ENCODE measurements around the gene LHX8. TPM values are rescaled to one million over a fixed set of nuclear protein-coding genes. Genes with fewer than 3 reads are reported as not detected.

The LHX8 gene
- polyA plus RNA-seq, 1 of the 3 experiments (the other 2 are of a cell fraction), result 0.30 TPM

- TF ChIP-seq IRF3 (IDR thresholded peaks at IDR 0.05; ENCODE audit: low read depth, low read length) (no peak), FOXJ3 (CRISPR knock-in tag; IDR thresholded peaks at IDR 0.05) (no peak), TEAD4 (IDR thresholded peaks at IDR 0.05; ENCODE audit: borderline replicate concordance, insufficient read depth) (no peak)
Measured at GRCh38 chr1:75165264-75165663, 31.1 kb downstream of the LHX8 start (continued).

GRCh38 chr1:75166821-75167220, 32.6 kb downstream of the LHX8 start:
- H3K79me2 ChIP-seq (ENCODE audit: insufficient read depth), result no peaks in the 10 kb centered on the region
- no peaks in the 10 kb centered on the region for H4K20me1 ChIP-seq (ENCODE audit: insufficient read depth)
- ChIA-PET POLR2A (no interaction called here), CTCF (no interaction called here)
- H3K4me3 ChIP-seq (ENCODE audit: low read depth in 2 of 2, low read length in 1 of 2), result no peak overlapping the region
- no peaks in the 10 kb centered on the region for H3K27me3 ChIP-seq (ENCODE audit: insufficient read depth)
- TF ChIP-seq MXI1 (IDR thresholded peaks at IDR 0.05; ENCODE audit: low read depth, low read length) (no peak), FOXM1 (IDR thresholded peaks at IDR 0.05; ENCODE audit: low read depth) (no peak), EP300 (IDR thresholded peaks at IDR 0.05; ENCODE audit: borderline replicate concordance in 1 of 2, low read depth in 1 of 2, low read length in 1 of 2) (no peak), TAF1 (IDR thresholded peaks at IDR 0.05; ENCODE audit: borderline replicate concordance, low read depth, low read length) (no peak), SIN3A (IDR thresholded peaks at IDR 0.05; ENCODE audit: borderline replicate concordance, low read depth, low read length) (no peak), EZH2phosphoT487 (IDR thresholded peaks at IDR 0.05; ENCODE audit: borderline replicate concordance, low read depth) (no peak), IRF3 (IDR thresholded peaks at IDR 0.05; ENCODE audit: low read depth, low read length) (no peak), SMC3 (IDR thresholded peaks at IDR 0.05; ENCODE audit: low read depth, low read length) (no peak), JUND (IDR thresholded peaks at IDR 0.05) (no peak), FOXJ3 (CRISPR knock-in tag; IDR thresholded peaks at IDR 0.05) (no peak), RAD21 (IDR thresholded peaks at IDR 0.05; ENCODE audit: low read length) (no peak), ZBTB33 (IDR thresholded peaks at IDR 0.05; ENCODE audit: borderline replicate concordance, low read depth) (no peak), RCOR1 (IDR thresholded peaks at IDR 0.05; ENCODE audit: low read length) (no peak)
- TF ChIP-seq, protein P1, sequence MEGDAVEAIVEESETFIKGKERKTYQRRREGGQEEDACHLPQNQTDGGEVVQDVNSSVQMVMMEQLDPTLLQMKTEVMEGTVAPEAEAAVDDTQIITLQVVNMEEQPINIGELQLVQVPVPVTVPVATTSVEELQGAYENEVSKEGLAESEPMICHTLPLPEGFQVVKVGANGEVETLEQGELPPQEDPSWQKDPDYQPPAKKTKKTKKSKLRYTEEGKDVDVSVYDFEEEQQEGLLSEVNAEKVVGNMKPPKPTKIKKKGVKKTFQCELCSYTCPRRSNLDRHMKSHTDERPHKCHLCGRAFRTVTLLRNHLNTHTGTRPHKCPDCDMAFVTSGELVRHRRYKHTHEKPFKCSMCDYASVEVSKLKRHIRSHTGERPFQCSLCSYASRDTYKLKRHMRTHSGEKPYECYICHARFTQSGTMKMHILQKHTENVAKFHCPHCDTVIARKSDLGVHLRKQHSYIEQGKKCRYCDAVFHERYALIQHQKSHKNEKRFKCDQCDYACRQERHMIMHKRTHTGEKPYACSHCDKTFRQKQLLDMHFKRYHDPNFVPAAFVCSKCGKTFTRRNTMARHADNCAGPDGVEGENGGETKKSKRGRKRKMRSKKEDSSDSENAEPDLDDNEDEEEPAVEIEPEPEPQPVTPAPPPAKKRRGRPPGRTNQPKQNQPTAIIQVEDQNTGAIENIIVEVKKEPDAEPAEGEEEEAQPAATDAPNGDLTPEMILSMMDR (IDR thresholded peaks at IDR 0.05), result no peak
- H3K27ac ChIP-seq (ENCODE audit: low read depth in 2 of 2, low read length in 1 of 2), result no peak overlapping the region
- H3K4me2 ChIP-seq, result no peak overlapping the region
- H3F3A ChIP-seq (replicated peaks; ENCODE audit: insufficient read depth), result no peaks in the 10 kb centered on the region
- no peak overlapping the region for H2AFZ ChIP-seq (ENCODE audit: low read depth)
- H3K4me1 ChIP-seq (ENCODE audit: control insufficient read depth in 1 of 2, insufficient read depth in 2 of 2, low read depth in 1 of 2, low read length in 1 of 2), result no peaks in the 10 kb centered on the region; a peak in 1 of 4 replicates
- H3K9me2 ChIP-seq, result no peaks in the 10 kb centered on the region
- no peaks in the 10 kb centered on the region for H3K36me3 ChIP-seq (replicated peaks in 1 of 2; ENCODE audit: control insufficient read depth in 1 of 2, insufficient read depth in 2 of 2, low read length in 1 of 2)
- no peaks in the 10 kb centered on the region for H3K9me3 ChIP-seq
- 44% methylated on average over 4 of the region's 4 CpGs for WGBS (ENCODE audit: low lambda C conversion rate)
- H3K9ac ChIP-seq, result no peak overlapping the region
- DNase-seq, result no peak
